HFFc6 (cell line): ENCODE data around the gene RASL10A. TPM values are rescaled to one million over a fixed set of nuclear protein-coding genes. Genes with fewer than 3 reads are reported as not detected.
A peak's percentile ranks its signal among the peaks of the same experiment; 100 is the strongest.

Experiments
- DNase-seq: peaks from one replicate; pipeline ENCODE4 v3.0.0-alpha.2; 2018
- H3K27ac Mint-ChIP-seq: 2 replicates; pipeline ENCODE4 v1.8.0; 2020; ENCODE audit warnings: mild to moderate bottlenecking, mixed read lengths
- H3K27me3 Mint-ChIP-seq: 2 replicates; pipeline ENCODE4 v1.8.0; 2021; ENCODE audit warnings: mild to moderate bottlenecking, moderate library complexity, mixed read lengths; ENCODE audit not compliant: insufficient read depth
- H3K36me3 Mint-ChIP-seq: 2 replicates; pipeline ENCODE4 v1.8.0; 2021; ENCODE audit warnings: low read depth, mixed read lengths
- H3K4me1 Mint-ChIP-seq: 2 replicates; pipeline ENCODE4 v1.8.0; 2020; ENCODE audit warnings: low read depth, mixed read lengths
- H3K4me3 Mint-ChIP-seq: 2 replicates; pipeline ENCODE4 v1.8.0; 2020; ENCODE audit warnings: mild to moderate bottlenecking, moderate library complexity, mixed read lengths
- H3K9me3 Mint-ChIP-seq: 2 replicates; pipeline ENCODE4 v1.8.0; 2020; ENCODE audit warnings: mild to moderate bottlenecking, mixed read lengths
- CTCF ChIP-seq: fragments of 200-600 bp; sonication (generic); IDR thresholded peaks from 2 replicates; pipeline ENCODE4 v1.5.0; 2021; ENCODE audit warnings: antibody characterized with exemption, mild to moderate bottlenecking
- total RNA-seq, 6 experiments: library from RNA; stranded (reverse); fragmentation: NEBNext Ultra II Directional; extraction: Animal tissue kit (Norgen Biotek cat#: 25700); gene quantifications; 2 replicates in 1 of 6; 3 replicates in 5 of 6; pipeline ENCODE4 v1.2.3, GENCODE V29; 2021

Gene RASL10A
- total RNA-seq, 6 experiments from 2014 or later = 0.24 to 0.28 TPM; not detected in 4

GRCh38 chr22:29269230-29269604, 46.3 kb downstream of the RASL10A start:
- peaks cover 64% of the 10 kb centered on the region for H3K4me1 Mint-ChIP-seq
- H3K27me3 Mint-ChIP-seq = peaks cover 4% of the 10 kb centered on the region
- H3K27ac Mint-ChIP-seq = peak overlapping the region; percentile 99
- no peak for DNase-seq
- no peaks in the 10 kb centered on the region for H3K9me3 Mint-ChIP-seq
- H3K36me3 Mint-ChIP-seq = peaks cover 61% of the 10 kb centered on the region
- TF ChIP-seq CTCF = no peak
- peak overlapping the region; percentile 95 for H3K4me3 Mint-ChIP-seq

DNA sequence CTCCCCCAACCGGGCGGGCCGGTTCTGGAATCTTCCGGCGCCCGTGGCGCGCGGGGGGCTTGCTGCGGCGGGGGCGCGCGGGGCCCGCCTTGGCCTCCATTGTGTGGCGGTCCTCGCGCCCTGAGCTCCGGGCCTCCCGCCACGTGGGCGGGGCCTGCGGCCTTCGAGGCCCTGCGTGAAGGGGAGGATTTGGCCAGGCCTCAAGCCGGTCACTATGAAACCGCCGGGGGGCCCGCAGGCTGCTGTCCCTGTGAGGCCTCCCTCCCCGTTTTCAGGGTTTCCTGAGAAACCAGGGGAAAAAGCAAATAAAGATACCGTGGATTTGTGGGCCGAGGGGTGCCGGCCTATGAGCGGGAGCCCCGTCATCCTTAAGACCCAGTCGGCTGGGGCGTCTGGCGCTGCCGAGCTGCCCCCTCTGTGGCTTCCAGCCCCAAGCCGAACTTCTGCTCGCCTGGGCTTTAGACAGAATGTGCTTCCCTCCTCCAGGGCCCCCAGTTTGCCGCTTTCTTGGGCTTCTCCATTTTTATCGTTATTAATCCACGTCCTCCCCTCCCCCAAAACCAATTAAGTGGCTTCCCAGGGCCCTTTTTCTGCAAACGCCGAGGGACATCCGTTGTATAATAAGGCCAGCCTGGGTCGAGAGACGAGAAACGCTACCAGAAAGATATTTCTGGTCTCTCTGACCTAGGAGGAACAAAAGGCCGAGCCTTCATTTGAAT, 46.8 kb downstream of the RASL10A start:
- Mint-ChIP-seq H3K27me3 (peaks cover 4% of the 10 kb centered on the region), H3K27ac (peak overlapping the region; percentile 99), H3K4me3 (peak overlapping the region; percentile 95), H3K9me3 (no peaks in the 10 kb centered on the region), H3K36me3 (peaks cover 56% of the 10 kb centered on the region), H3K4me1 (peaks cover 59% of the 10 kb centered on the region)
- TF ChIP-seq CTCF = no peak
- DNase-seq = peak; percentile 56

GRCh38 chr22:29267858-29268510, 47.5 kb downstream of the RASL10A start, which contains the start of the genes EWSR1 and RHBDD3:
Gene EWSR1, plus strand, starts transcription at chr22:29268268. Its CDS starts 69 bp downstream, at chr22:29268337.
Gene RHBDD3, minus strand, starts transcription at chr22:29267981. Its CDS starts 2,355 bp downstream, at chr22:29265626.
- H3K9me3 Mint-ChIP-seq = no peaks in the 10 kb centered on the region
- H3K27ac Mint-ChIP-seq = peak within 1 kb of the TSS; percentile 99
- peak within 1 kb of the TSS; percentile 95 for H3K4me3 Mint-ChIP-seq
- peaks cover 52% of the 10 kb centered on the region for H3K4me1 Mint-ChIP-seq
- peaks cover 49% of the 10 kb centered on the region for H3K36me3 Mint-ChIP-seq
- H3K27me3 Mint-ChIP-seq = peaks cover 4% of the 10 kb centered on the region
- DNase-seq = peak; percentile 97
- peak; percentile 37; the same call in 1 of the 2 replicates for TF ChIP-seq CTCF

- DNase-seq = no peak
- H3K4me1 Mint-ChIP-seq = peaks cover 47% of the 10 kb centered on the region
- H3K9me3 Mint-ChIP-seq = no peaks in the 10 kb centered on the region
- peak overlapping the region; percentile 99 for H3K27ac Mint-ChIP-seq
- H3K36me3 Mint-ChIP-seq = peaks cover 43% of the 10 kb centered on the region
- peaks cover 4% of the 10 kb centered on the region for H3K27me3 Mint-ChIP-seq
- TF ChIP-seq CTCF = no peak; the same call in 1 of the 2 replicates
- peak overlapping the region; percentile 95 for H3K4me3 Mint-ChIP-seq
Measured at GRCh38 chr22:29267462-29267857, 48.0 kb downstream of the RASL10A start.

GRCh38 chr22:29266564-29267461, 48.7 kb downstream of the RASL10A start:
- peaks cover 37% of the 10 kb centered on the region for H3K36me3 Mint-ChIP-seq
- H3K4me1 Mint-ChIP-seq = peaks cover 40% of the 10 kb centered on the region
- no peak for TF ChIP-seq CTCF
- peaks cover 4% of the 10 kb centered on the region for H3K27me3 Mint-ChIP-seq
- H3K9me3 Mint-ChIP-seq = no peaks in the 10 kb centered on the region
- no peak for DNase-seq
- H3K27ac Mint-ChIP-seq = peak overlapping the region; percentile 99
- peak overlapping the region; percentile 95 for H3K4me3 Mint-ChIP-seq
